Memory B cell (primary cell): Measurements from ENCODE around the gene ARHGEF2.
"Not testable (repeated sequence)": the region's sequence is repeated elsewhere in the genome, so short reads cannot be mapped to it uniquely, and the experiment has no call there.

ENCODE experiments used
- ATAC-seq: fragments of 150-1000 bp; cut with Tn5 transposase; 2 replicates; pipeline ENCODE4 v1.10.0; 2021; ENCODE audit warnings: low read depth, mild to moderate bottlenecking, moderate library complexity
- DNase-seq, 2 donors: peaks; one replicate each; pipeline ENCODE4 v3.0.0; 2022; ENCODE audit warnings: low spot score in 2 of 2
- H3K27ac Mint-ChIP-seq: one replicate; pipeline ENCODE4 v1.8.0; 2022; ENCODE audit warnings: mild to moderate bottlenecking, moderate library complexity, mixed read lengths
- H3K27me3 Mint-ChIP-seq: one replicate; pipeline ENCODE4 v1.8.0; 2022; ENCODE audit warnings: mixed read lengths
- H3K36me3 Mint-ChIP-seq: one replicate; pipeline ENCODE4 v1.8.0; 2022; ENCODE audit warnings: mild to moderate bottlenecking, mixed read lengths
- H3K4me1 Mint-ChIP-seq: one replicate; pipeline ENCODE4 v1.8.0; 2022; ENCODE audit warnings: mixed read lengths
- H3K4me3 Mint-ChIP-seq: one replicate; pipeline ENCODE4 v1.8.0; 2022; ENCODE audit warnings: mild to moderate bottlenecking, moderate library complexity, mixed read lengths
- H3K9me3 Mint-ChIP-seq: one replicate; pipeline ENCODE4 v1.8.0; 2022; ENCODE audit warnings: mixed read lengths

The ARHGEF2 gene

GRCh38 chr1:156003923-156004188 lies 25.5 kb upstream of the ARHGEF2 start:
- ATAC-seq (no peak), DNase-seq (no peak)
- Mint-ChIP-seq H3K4me3 (no peak overlapping the region), H3K9me3 (no peaks in the 10 kb centered on the region), H3K4me1 (no peaks in the 10 kb centered on the region), H3K27ac (no peak overlapping the region), H3K36me3 (peaks cover 6% of the 10 kb centered on the region), H3K27me3 (no peaks in the 10 kb centered on the region)

- Mint-ChIP-seq H3K9me3 (no peaks in the 10 kb centered on the region), H3K27ac (no peak overlapping the region), H3K27me3 (no peaks in the 10 kb centered on the region), H3K4me3 (no peak overlapping the region), H3K36me3 (no peaks in the 10 kb centered on the region), H3K4me1 (no peaks in the 10 kb centered on the region)
- DNase-seq: no peak
- ATAC-seq: no peak
Measured at GRCh38 chr1:156002188-156002911, 24.0 kb upstream of the ARHGEF2 start.

GRCh38 chr1:156001662-156002171 lies 23.4 kb upstream of the ARHGEF2 start:
- Mint-ChIP-seq H3K4me1 (no peaks in the 10 kb centered on the region), H3K9me3 (no peaks in the 10 kb centered on the region), H3K27ac (no peak overlapping the region), H3K27me3 (no peaks in the 10 kb centered on the region), H3K36me3 (no peaks in the 10 kb centered on the region), H3K4me3 (no peak overlapping the region)
- DNase-seq: no peak
- ATAC-seq: no peak

- Mint-ChIP-seq H3K4me1 (no peaks in the 10 kb centered on the region), H3K36me3 (no peaks in the 10 kb centered on the region), H3K4me3 (no peak overlapping the region), H3K9me3 (no peaks in the 10 kb centered on the region), H3K27ac (no peak overlapping the region), H3K27me3 (no peaks in the 10 kb centered on the region)
- ATAC-seq (no peak), DNase-seq (no peak)
Measured at GRCh38 chr1:156001021-156001661, 22.8 kb upstream of the ARHGEF2 start.

GRCh38 chr1:155999964-156000363 lies 21.6 kb upstream of the ARHGEF2 start:
- H3K27me3 Mint-ChIP-seq: no peaks in the 10 kb centered on the region
- no peak overlapping the region for H3K27ac Mint-ChIP-seq
- no peak overlapping the region for H3K4me3 Mint-ChIP-seq
- H3K36me3 Mint-ChIP-seq: no peaks in the 10 kb centered on the region
- no peak for ATAC-seq
- H3K4me1 Mint-ChIP-seq: no peaks in the 10 kb centered on the region
- no peaks in the 10 kb centered on the region for H3K9me3 Mint-ChIP-seq
- no peak for DNase-seq

- no peaks in the 10 kb centered on the region for H3K36me3 Mint-ChIP-seq
- H3K27me3 Mint-ChIP-seq: no peaks in the 10 kb centered on the region
- no peaks in the 10 kb centered on the region for H3K4me1 Mint-ChIP-seq
- no peak for DNase-seq
- H3K27ac Mint-ChIP-seq: no peak overlapping the region
- no peaks in the 10 kb centered on the region for H3K9me3 Mint-ChIP-seq
- H3K4me3 Mint-ChIP-seq: no peak overlapping the region
- no peak for ATAC-seq
Measured at GRCh38 chr1:155996166-155996565, 17.8 kb upstream of the ARHGEF2 start.

GRCh38 chr1:155993595-155993994 lies 15.2 kb upstream of the ARHGEF2 start:
- Mint-ChIP-seq H3K27ac (no peak overlapping the region), H3K4me1 (peaks cover 14% of the 10 kb centered on the region), H3K27me3 (no peaks in the 10 kb centered on the region), H3K4me3 (no peak overlapping the region), H3K9me3 (no peaks in the 10 kb centered on the region), H3K36me3 (no peaks in the 10 kb centered on the region)
- ATAC-seq: no peak
- DNase-seq: no peak

GRCh38 chr1:155990005-155990739 lies 11.8 kb upstream of the ARHGEF2 start:
- Mint-ChIP-seq H3K4me1 (peaks cover 14% of the 10 kb centered on the region), H3K4me3 (no peak overlapping the region), H3K27me3 (no peaks in the 10 kb centered on the region), H3K27ac (no peak overlapping the region), H3K36me3 (no peaks in the 10 kb centered on the region), H3K9me3 (no peaks in the 10 kb centered on the region)
- ATAC-seq (peak; percentile 58), DNase-seq (no peak)

GRCh38 chr1:155989242-155990004 lies 11.1 kb upstream of the ARHGEF2 start:
- H3K4me1 Mint-ChIP-seq: peaks cover 15% of the 10 kb centered on the region
- H3K27ac Mint-ChIP-seq: no peak overlapping the region
- H3K4me3 Mint-ChIP-seq: peak overlapping the region; percentile 50

GRCh38 chr1:155984903-155985645 lies 6.7 kb upstream of the ARHGEF2 start:
- peaks cover 48% of the 10 kb centered on the region for H3K4me1 Mint-ChIP-seq
- not testable (repeated sequence) for H3K9me3 Mint-ChIP-seq, H3K27ac Mint-ChIP-seq, H3K27me3 Mint-ChIP-seq, DNase-seq, ATAC-seq, H3K4me3 Mint-ChIP-seq, H3K36me3 Mint-ChIP-seq

More at GRCh38 chr1:155989242-155990004, 11.1 kb upstream of the ARHGEF2 start:
- ATAC-seq (peak; percentile 94), DNase-seq (peak; percentile 87 to 89)
- no peaks in the 10 kb centered on the region for H3K36me3 Mint-ChIP-seq
- H3K27me3 Mint-ChIP-seq: no peaks in the 10 kb centered on the region
- H3K9me3 Mint-ChIP-seq: no peaks in the 10 kb centered on the region

- no peaks in the 10 kb centered on the region for H3K36me3 Mint-ChIP-seq
- H3K4me1 Mint-ChIP-seq: peaks cover 44% of the 10 kb centered on the region
- no peak overlapping the region for H3K4me3 Mint-ChIP-seq
- no peaks in the 10 kb centered on the region for H3K9me3 Mint-ChIP-seq
- no peaks in the 10 kb centered on the region for H3K27me3 Mint-ChIP-seq
- ATAC-seq (no peak), DNase-seq (no peak)
- H3K27ac Mint-ChIP-seq: peak overlapping the region; percentile 91
Measured at GRCh38 chr1:155984341-155984740, 6.0 kb upstream of the ARHGEF2 start.

- H3K9me3 Mint-ChIP-seq: no peaks in the 10 kb centered on the region
- peaks cover 40% of the 10 kb centered on the region for H3K4me1 Mint-ChIP-seq
- DNase-seq (peak in 1 of 2 donors; percentile 56), ATAC-seq (peak; percentile 86)
- H3K36me3 Mint-ChIP-seq: no peaks in the 10 kb centered on the region
- H3K4me3 Mint-ChIP-seq: peak overlapping the region; percentile 62
- H3K27ac Mint-ChIP-seq: peak overlapping the region; percentile 91
- no peaks in the 10 kb centered on the region for H3K27me3 Mint-ChIP-seq
Measured at GRCh38 chr1:155983191-155984024, 5.1 kb upstream of the ARHGEF2 start.

GRCh38 chr1:155982106-155982505 lies 3.8 kb upstream of the ARHGEF2 start:
- DNase-seq (no peak), ATAC-seq (no peak)
- peaks cover 5% of the 10 kb centered on the region for H3K36me3 Mint-ChIP-seq
- H3K4me3 Mint-ChIP-seq: peak overlapping the region; percentile 86
- peak overlapping the region; percentile 91 for H3K27ac Mint-ChIP-seq
- H3K27me3 Mint-ChIP-seq: no peaks in the 10 kb centered on the region
- peaks cover 40% of the 10 kb centered on the region for H3K4me1 Mint-ChIP-seq
- no peaks in the 10 kb centered on the region for H3K9me3 Mint-ChIP-seq
